Liver (tissue), 9 donors: ENCODE results near the gene KLK2. TPM values are rescaled to one million over a fixed set of nuclear protein-coding genes. Genes with fewer than 3 reads are reported as not detected.

Experiments
- DNase-seq: peaks from one replicate; pipeline ENCODE4 v3.0.0-alpha.2; 2017; ENCODE audit warnings: low spot score
- H3K27ac ChIP-seq, 2 donors: one replicate each; pipeline ENCODE4 v1.7.0; 2013; ENCODE audit warnings: inconsistent platforms in 2 of 2, low read length in 2 of 2, control low read depth in 1 of 2, low read depth in 1 of 2, mild to moderate bottlenecking in 1 of 2
- H3K27me3 ChIP-seq, 4 donors: one replicate each; pipeline versions ENCODE4 v1.6.1 to v1.7.0; 2013; ENCODE audit warnings: low read length in 3 of 4, inconsistent platforms in 1 of 4, mild to moderate bottlenecking in 1 of 4, moderate library complexity in 1 of 4; ENCODE audit not compliant: control insufficient read depth in 4 of 4, insufficient read depth in 4 of 4
- H3K36me3 ChIP-seq, 4 donors: one replicate each; pipeline versions ENCODE4 v1.6.1 to v1.7.0; 2013; ENCODE audit warnings: low read length in 3 of 4, mild to moderate bottlenecking in 3 of 4, low read depth in 1 of 4, moderate library complexity in 1 of 4; ENCODE audit not compliant: control insufficient read depth in 4 of 4, insufficient read depth in 3 of 4
- H3K4me1 ChIP-seq, 4 donors: one replicate each; pipeline versions ENCODE4 v1.6.1 to v1.7.0; 2013; ENCODE audit warnings: low read length in 3 of 4, mild to moderate bottlenecking in 3 of 4, moderate library complexity in 1 of 4; ENCODE audit not compliant: control insufficient read depth in 4 of 4, insufficient read depth in 4 of 4
- H3K4me3 ChIP-seq, 3 donors: one replicate each; pipeline versions ENCODE4 v1.6.1 to v1.7.0; 2013; ENCODE audit warnings: low read length in 3 of 3, control low read depth in 1 of 3, low read depth in 1 of 3, mild to moderate bottlenecking in 1 of 3
- H3K9ac ChIP-seq, 2 donors: one replicate each; pipeline ENCODE4 v1.7.0; 2013; ENCODE audit warnings: low read length in 2 of 2, mild to moderate bottlenecking in 2 of 2, moderate library complexity in 2 of 2, control low read depth in 1 of 2, low read depth in 1 of 2
- H3K9me3 ChIP-seq, 4 donors: one replicate each; pipeline versions ENCODE4 v1.6.1 to v1.7.0; 2013; ENCODE audit warnings: low read length in 3 of 4; ENCODE audit not compliant: control insufficient read depth in 4 of 4
- EGR1 ChIP-seq, 2 donors: IDR thresholded peaks; 2 replicates each; pipeline ENCODE4 v1.6.1; 2016 to 2018; ENCODE audit warnings: antibody characterized with exemption in 2 of 2, low read depth in 2 of 2
- FOXA1 ChIP-seq: IDR thresholded peaks from 2 replicates; pipeline ENCODE4 v1.6.1; 2016; ENCODE audit warnings: antibody characterized with exemption
- FOXA2 ChIP-seq: IDR thresholded peaks from 2 replicates; pipeline ENCODE4 v1.6.1; 2016; ENCODE audit warnings: antibody characterized with exemption
- GABPA ChIP-seq, 2 donors: IDR thresholded peaks in 1 of 2; conservative IDR thresholded peaks in 1 of 2; 2 replicates each; pipeline ENCODE4 v1.6.1; 2016; ENCODE audit warnings: antibody characterized with exemption in 2 of 2, mild to moderate bottlenecking in 1 of 2, moderate library complexity in 1 of 2
- HNF4A ChIP-seq, 2 donors: conservative IDR thresholded peaks; 2 replicates each; pipeline ENCODE4 v1.6.1; 2016; ENCODE audit warnings: antibody characterized with exemption in 2 of 2, mild to moderate bottlenecking in 2 of 2
- JUND ChIP-seq, 2 donors: IDR thresholded peaks; 2 replicates each; pipeline ENCODE4 v1.6.1; 2016; ENCODE audit warnings: antibody characterized with exemption in 2 of 2
- NR2F2 ChIP-seq: IDR thresholded peaks from 2 replicates; pipeline ENCODE4 v1.6.1; 2016; ENCODE audit warnings: antibody characterized with exemption
- SP1 ChIP-seq: IDR thresholded peaks from 2 replicates; pipeline ENCODE4 v1.6.1; 2018; ENCODE audit warnings: antibody characterized with exemption, mild to moderate bottlenecking
- TAF1 ChIP-seq: conservative IDR thresholded peaks from 2 replicates; pipeline ENCODE4 v1.6.1; 2016; ENCODE audit warnings: antibody characterized with exemption, mild to moderate bottlenecking
- YY1 ChIP-seq: IDR thresholded peaks from 2 replicates; pipeline ENCODE4 v1.6.1; 2016; ENCODE audit warnings: antibody characterized with exemption, mild to moderate bottlenecking
- WGBS: extraction: QIAGEN DNeasy Blood & Tissue Kit; methylation state at CpG from one replicate; pipeline ENCODE4 v1.1.7; 2013; 5-methylcytosine and 5-hydroxymethylcytosine counted together
- polyA plus RNA-seq, 2 donors: library from polyadenylated mRNA; stranded (reverse) in 1 of 2; unstranded in 1 of 2; fragments of 200-250 nt in 1 of 2; fragments of >200 nt in 1 of 2; fragmentation: Nextera tagmentation in 1 of 2; extraction: Ambion mirVana in 1 of 2; gene quantifications; one replicate each; pipeline versions ENCODE4 v1.2.1 to v1.2.3, GENCODE V29; 2013 to 2015
- total RNA-seq, 2 donors: library from RNA; depleted of rRNA; stranded (reverse); fragments of >200 nt; gene quantifications; one replicate each; pipeline ENCODE4 v1.2.3, GENCODE V29; 2014
- TF ChIP-seq, protein P1 (sequence below): fragments of 150-350 bp; IDR thresholded peaks from 2 replicates; pipeline ENCODE4 v1.5.1; 2017; ENCODE audit warnings: improper control_type of control experiment, low read depth, low read length; ENCODE audit not compliant: missing input control
- TF ChIP-seq, protein P2 (sequence below): IDR thresholded peaks from 2 replicates; pipeline ENCODE4 v1.6.1; 2016; ENCODE audit warnings: antibody characterized with exemption
- TF ChIP-seq, protein P3 (sequence below): IDR thresholded peaks from 2 replicates; pipeline ENCODE4 v1.6.1; 2016; ENCODE audit warnings: antibody characterized with exemption
- donor health status: healthy.
- donor health status: healthy.
- donor health status: healthy.
- donor health status: healthy.
- donor health status: healthy.

The KLK2 gene
- total and polyA plus RNA-seq, 4 donors, result not detected

DNA sequence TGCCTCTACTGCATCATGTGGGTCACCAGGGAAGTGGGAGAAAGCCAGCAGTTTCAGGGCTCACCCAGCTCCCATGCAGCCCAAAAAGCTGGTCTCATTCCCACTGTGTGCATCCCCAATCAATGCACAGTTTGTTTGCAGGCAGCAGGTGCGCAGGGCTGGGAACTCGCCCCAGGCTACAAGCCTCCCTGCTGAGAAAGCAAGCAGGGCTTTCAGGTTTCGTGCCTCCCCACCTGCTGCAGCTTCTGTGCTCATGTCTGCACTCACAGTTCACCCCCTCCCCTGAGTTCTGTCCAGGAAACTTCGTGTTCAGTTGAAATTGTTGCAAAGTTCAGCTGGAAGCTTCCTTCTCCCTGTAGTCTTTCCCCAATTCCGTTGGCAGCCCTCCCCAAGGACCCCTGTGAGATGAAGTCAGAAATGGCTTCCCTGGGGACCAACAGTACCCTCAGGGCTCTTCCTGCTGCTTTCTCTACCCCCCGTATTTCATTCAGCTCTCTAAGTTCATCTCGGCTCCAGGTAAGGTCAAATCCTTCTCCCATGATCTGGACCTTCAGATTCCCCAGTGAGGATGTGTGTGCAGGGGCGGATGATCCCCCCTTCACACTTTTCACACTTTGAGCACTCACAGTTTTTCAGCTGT is 28.8 kb upstream of the KLK2 start:
- no peak for DNase-seq
- WGBS, result 56% methylated on average over 8 of the region's 8 CpGs
- Histone ChIP-seq H3K36me3 (no peaks in the 10 kb centered on the region), H3K27me3 (no peaks in the 10 kb centered on the region), H3K4me1 (no peaks in the 10 kb centered on the region), H3K27ac (no peak overlapping the region), H3K4me3 (no peak overlapping the region), H3K9ac (no peak overlapping the region), H3K9me3 (peaks cover 0 to 12% (median 2%) of the 10 kb centered on the region in 4 donors)
- TF ChIP-seq, protein P1, sequence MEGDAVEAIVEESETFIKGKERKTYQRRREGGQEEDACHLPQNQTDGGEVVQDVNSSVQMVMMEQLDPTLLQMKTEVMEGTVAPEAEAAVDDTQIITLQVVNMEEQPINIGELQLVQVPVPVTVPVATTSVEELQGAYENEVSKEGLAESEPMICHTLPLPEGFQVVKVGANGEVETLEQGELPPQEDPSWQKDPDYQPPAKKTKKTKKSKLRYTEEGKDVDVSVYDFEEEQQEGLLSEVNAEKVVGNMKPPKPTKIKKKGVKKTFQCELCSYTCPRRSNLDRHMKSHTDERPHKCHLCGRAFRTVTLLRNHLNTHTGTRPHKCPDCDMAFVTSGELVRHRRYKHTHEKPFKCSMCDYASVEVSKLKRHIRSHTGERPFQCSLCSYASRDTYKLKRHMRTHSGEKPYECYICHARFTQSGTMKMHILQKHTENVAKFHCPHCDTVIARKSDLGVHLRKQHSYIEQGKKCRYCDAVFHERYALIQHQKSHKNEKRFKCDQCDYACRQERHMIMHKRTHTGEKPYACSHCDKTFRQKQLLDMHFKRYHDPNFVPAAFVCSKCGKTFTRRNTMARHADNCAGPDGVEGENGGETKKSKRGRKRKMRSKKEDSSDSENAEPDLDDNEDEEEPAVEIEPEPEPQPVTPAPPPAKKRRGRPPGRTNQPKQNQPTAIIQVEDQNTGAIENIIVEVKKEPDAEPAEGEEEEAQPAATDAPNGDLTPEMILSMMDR, result no peak
- TF ChIP-seq SP1, result no peak
- TF ChIP-seq, protein P2, sequence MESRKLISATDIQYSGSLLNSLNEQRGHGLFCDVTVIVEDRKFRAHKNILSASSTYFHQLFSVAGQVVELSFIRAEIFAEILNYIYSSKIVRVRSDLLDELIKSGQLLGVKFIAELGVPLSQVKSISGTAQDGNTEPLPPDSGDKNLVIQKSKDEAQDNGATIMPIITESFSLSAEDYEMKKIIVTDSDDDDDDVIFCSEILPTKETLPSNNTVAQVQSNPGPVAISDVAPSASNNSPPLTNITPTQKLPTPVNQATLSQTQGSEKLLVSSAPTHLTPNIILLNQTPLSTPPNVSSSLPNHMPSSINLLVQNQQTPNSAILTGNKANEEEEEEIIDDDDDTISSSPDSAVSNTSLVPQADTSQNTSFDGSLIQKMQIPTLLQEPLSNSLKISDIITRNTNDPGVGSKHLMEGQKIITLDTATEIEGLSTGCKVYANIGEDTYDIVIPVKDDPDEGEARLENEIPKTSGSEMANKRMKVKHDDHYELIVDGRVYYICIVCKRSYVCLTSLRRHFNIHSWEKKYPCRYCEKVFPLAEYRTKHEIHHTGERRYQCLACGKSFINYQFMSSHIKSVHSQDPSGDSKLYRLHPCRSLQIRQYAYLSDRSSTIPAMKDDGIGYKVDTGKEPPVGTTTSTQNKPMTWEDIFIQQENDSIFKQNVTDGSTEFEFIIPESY, result no peak
- no peak for TF ChIP-seq GABPA (IDR thresholded peaks at IDR 0.05 in 1 of 2, conservative IDR thresholded peaks at IDR 0.05 in 1 of 2)
- TF ChIP-seq, protein P3, sequence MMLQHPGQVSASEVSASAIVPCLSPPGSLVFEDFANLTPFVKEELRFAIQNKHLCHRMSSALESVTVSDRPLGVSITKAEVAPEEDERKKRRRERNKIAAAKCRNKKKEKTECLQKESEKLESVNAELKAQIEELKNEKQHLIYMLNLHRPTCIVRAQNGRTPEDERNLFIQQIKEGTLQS, result no peak
- TF ChIP-seq JUND (IDR thresholded peaks at IDR 0.05), result no peak
- no peak for TF ChIP-seq TAF1
- no peak for TF ChIP-seq EGR1 (IDR thresholded peaks at IDR 0.05; ENCODE audit: low read depth in 2 of 2)
- no peak for TF ChIP-seq YY1

DNA sequence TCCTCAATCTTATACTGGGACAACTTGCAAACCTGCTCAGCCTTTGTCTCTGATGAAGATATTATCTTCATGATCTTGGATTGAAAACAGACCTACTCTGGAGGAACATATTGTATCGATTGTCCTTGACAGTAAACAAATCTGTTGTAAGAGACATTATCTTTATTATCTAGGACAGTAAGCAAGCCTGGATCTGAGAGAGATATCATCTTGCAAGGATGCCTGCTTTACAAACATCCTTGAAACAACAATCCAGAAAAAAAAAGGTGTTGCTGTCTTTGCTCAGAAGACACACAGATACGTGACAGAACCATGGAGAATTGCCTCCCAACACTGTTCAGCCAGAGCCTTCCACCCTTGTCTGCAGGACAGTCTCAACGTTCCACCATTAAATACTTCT is 22.5 kb upstream of the KLK2 start:
- peaks cover 0 to 3% (median 1%) of the 10 kb centered on the region in 4 donors for H3K27me3 ChIP-seq
- H3K4me1 ChIP-seq, result no peaks in the 10 kb centered on the region
- TF ChIP-seq, protein P1, result no peak
- TF ChIP-seq FOXA1 (no peak), YY1 (no peak), HNF4A (conservative IDR thresholded peaks at IDR 0.05) (no peak), EGR1 (IDR thresholded peaks at IDR 0.05; ENCODE audit: low read depth in 2 of 2) (no peak), GABPA (IDR thresholded peaks at IDR 0.05 in 1 of 2, conservative IDR thresholded peaks at IDR 0.05 in 1 of 2) (no peak), NR2F2 (no peak), FOXA2 (no peak), JUND (IDR thresholded peaks at IDR 0.05) (no peak)
- TF ChIP-seq, protein P2, result no peak
- TF ChIP-seq, protein P3, result no peak
- H3K9me3 ChIP-seq, result no peaks in the 10 kb centered on the region
- 37% methylated on average over 3 of the region's 3 CpGs for WGBS
- H3K27ac ChIP-seq, result no peak overlapping the region
- no peaks in the 10 kb centered on the region for H3K36me3 ChIP-seq
- H3K9ac ChIP-seq, result no peak overlapping the region
- no peak overlapping the region for H3K4me3 ChIP-seq
- DNase-seq, result no peak
